DMS 273 (cell line): ENCODE data around the gene SPDYE17.
"Not testable (repeated sequence)": the region's sequence is repeated elsewhere in the genome, so short reads cannot be mapped to it uniquely, and the experiment has no call there.

Source experiments
- DNase-seq: peaks from one replicate; lab custom pipeline; 2025; ENCODE audit not compliant: unreplicated experiment; lab: John Stamatoyannopoulos, UW

SPDYE17 gene

GRCh38 chr7:77032261-77032660 lies at the start of gene SPDYE17:
Gene SPDYE17 (minus strand): TSS chr7:77032361. CDS start chr7:77030570, 1,791 bp downstream.
- not testable (repeated sequence) for DNase-seq

GRCh38 chr7:77080236-77080635 lies 48.1 kb upstream of the SPDYE17 start:
- DNase-seq: not testable (repeated sequence)

- DNase-seq: not testable (repeated sequence)
Measured at GRCh38 chr7:77079624-77080023, 47.5 kb upstream of the SPDYE17 start.

DNA sequence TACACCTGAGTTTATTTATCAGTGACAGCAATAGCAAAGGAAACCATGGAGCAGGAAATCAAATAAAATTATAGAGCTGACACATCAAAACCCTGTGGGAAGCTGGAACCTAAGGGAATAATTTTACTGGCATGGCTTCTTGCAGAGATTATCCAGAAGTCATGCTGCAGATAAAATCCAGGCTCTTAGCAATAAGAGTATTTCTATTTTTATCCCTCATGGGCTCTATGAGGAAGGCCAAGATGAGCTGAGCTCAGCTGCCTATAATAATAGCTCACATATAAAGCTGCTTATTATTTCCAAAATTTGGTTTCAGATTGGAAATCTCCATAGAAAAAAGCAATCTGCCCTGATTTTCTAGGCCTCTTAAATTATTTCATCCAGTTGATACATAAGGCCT lies 47.0 kb upstream of the SPDYE17 start:
- DNase-seq: not testable (repeated sequence)

GRCh38 chr7:77077060-77077459 lies 44.9 kb upstream of the SPDYE17 start:
- not testable (repeated sequence) for DNase-seq

DNA sequence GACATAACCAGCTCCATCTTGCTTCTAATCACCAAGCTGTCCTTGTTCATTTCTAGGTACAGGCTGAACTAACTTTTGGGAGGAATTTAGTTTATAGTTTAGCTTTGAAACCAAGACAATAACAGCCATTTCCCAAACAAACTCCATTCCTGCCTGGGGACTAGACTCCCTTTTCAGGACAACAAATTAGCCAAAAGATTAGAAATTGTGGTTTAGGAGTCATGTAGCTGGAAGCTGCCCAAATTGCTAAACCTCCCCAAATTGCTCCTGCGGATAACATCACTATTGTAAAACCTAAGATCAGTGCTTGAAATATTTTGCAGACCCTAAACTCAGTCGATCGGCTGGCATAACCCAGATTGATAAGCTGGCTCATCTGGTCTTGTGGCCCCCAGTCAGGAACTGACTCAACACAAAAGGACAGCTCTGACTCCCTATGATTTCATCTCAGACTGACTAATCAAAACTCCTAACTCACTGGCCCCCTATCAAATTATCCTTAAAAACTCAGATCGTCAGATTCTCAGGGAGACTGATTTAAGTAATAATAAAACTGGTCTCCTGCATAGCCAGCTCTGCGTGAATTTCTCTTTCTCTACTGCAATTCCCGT lies 42.7 kb upstream of the SPDYE17 start:
- DNase-seq: not testable (repeated sequence)

DNA sequence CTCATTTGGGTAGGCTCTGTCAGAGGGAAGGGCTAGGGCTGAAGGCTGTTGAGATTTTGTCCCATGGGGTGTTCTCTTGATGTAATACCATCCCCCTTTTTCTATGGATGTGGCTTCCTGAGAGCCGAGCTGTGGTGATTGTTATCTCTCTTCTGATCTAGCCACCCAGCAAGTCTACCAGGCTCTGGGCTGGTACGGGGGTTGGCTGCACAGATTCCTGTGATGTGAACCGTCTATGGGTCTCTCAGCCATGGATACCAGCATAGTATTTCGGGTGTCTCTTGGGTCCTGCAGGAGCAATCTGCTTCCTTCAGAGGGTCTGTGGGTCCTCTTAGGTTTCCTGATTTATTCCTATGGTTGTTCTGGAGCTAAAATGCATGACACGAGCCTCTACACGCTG lies 38.9 kb upstream of the SPDYE17 start:
- not testable (repeated sequence) for DNase-seq

DNA sequence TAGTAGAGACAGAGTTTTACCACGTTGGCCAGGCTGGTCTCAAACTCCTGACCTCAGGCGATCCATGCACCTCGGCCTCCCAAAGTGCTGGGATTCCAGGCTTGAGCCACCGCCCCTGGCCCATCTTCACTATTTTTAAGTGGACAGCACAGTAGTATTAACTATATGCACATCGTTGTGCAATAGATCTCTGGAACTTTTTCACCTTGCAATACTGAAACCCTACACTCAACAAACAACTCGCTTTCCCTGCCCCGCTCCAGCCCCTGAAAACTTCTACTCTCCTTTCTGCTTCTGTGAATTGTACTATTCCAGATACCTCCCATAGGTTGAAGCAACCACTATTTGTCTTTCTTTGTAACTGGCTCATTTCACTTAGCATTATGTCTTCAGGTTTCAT lies 33.7 kb upstream of the SPDYE17 start:
- not testable (repeated sequence) for DNase-seq

GRCh38 chr7:77063732-77064131 lies 31.6 kb upstream of the SPDYE17 start:
- not testable (repeated sequence) for DNase-seq

GRCh38 chr7:77062557-77062956 lies 30.4 kb upstream of the SPDYE17 start, which contains the start of gene SPDYE18:
Gene SPDYE18 (minus strand): TSS chr7:77062558. CDS start chr7:77060512, 2,046 bp downstream.
- not testable (repeated sequence) for DNase-seq

DNA sequence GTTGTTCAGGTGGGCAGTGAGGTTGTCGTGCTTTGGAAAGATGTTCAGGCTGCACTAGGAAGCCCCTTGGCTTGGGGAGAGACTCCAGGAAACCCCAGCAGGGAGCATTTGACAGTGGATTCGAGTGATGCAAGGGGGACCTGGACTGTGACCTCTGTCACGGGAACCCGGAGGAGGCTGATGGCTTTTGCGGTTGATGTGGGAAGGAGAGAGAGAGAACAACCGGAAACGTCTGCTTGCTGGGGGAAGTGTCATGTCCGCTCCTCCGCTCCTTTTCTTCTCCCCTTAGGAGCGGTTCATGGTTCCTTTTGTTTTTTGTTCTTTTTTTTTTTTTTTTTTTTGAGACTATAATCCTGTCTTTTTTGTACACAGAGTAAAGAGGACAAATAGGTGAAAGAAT lies 5.8 kb downstream of the SPDYE17 start:
- DNase-seq: not testable (repeated sequence)

GRCh38 chr7:77010074-77010680 lies 22.0 kb downstream of the SPDYE17 start:
- not testable (repeated sequence) for DNase-seq

DNA sequence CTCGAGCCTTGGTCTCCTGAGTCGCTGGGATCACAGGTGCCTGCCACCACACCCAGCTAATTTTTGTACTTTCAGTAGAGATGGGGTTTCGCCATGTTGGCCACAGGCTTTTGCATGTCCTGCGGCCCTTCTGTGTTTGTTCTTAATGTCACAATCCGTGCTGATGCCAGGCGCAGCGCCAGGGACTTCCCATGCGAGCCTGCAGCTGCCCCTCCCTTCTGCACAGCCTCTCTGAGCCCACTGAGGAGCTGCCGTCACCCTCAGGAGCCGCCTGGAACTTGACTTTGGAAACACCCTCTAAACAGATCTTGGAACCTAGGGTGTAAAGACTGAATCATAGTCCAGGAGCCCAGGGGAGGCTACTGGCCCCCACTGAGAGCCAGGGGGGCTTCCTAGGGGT lies 24.2 kb downstream of the SPDYE17 start:
- peak; percentile 26 for DNase-seq

DNA sequence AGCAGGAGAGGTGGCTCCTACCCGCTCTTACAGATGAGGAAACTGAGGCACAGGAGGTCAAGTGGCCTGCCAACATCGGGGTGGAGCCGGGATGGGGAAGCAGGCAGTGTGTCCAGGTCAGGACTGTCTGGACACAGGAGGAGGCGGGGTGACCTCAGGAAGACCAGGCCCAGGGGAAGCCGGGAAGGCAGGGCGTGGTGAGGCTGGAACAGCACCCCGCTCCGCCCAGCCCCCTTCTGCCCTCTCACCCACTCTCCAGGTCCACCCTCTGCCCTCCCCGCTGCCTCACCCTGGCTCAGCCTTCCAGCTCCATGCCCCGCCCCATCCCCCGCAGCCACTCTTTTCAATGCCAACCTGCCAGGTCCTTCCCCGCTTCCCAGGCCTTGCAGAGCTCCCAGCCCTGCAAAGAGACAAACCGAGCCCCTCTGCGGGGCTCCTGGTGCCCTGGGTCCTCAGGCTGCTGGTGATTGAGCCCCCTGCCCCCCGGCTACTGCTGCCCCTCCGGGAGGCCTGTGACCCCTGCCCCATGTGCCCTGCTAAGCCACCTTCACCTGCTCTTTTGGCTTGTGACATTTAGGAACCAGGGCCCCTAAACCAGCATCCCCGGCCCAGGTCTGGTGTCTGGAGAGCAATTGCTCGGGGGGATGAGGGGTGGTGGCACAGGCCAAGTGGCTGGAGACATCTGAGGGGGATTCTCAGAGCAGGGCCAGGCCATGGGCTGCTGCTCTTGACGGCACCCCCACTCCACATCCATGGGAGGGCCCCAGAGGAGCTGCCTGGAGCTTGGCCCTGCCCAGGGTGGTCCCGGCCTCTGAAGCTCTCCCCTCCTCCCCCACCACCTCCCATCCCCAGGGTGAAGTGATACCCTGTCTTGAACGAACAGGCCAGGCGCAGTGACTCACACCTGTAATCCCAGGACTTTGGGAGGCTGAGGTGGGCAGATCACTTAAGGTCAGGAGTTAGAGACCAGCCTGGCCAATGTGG lies 25.7 kb downstream of the SPDYE17 start:
- not testable (repeated sequence) for DNase-seq

- not testable (repeated sequence) for DNase-seq
Measured at GRCh38 chr7:77005461-77006057, 26.6 kb downstream of the SPDYE17 start.

DNA sequence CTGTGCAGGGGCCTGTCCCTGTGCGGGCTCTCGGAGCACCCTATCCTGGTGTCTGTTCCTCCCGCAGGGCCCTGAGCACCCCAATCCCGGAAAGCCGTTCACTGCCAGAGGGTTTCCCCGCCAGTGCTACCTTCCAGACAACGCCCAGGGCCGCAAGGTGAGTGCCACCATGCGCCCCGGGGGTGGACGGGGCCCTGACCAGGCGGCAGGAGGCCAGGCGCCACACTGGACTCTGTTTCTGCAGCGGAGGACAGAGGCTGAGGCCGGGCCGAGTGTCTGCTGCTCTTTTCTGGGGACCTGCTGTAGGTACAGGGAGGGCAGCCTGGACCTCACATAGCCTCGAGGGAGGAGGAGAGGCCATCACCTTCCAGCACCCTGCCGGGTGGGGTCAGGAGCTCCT lies 28.0 kb downstream of the SPDYE17 start:
- DNase-seq: not testable (repeated sequence)

DNA sequence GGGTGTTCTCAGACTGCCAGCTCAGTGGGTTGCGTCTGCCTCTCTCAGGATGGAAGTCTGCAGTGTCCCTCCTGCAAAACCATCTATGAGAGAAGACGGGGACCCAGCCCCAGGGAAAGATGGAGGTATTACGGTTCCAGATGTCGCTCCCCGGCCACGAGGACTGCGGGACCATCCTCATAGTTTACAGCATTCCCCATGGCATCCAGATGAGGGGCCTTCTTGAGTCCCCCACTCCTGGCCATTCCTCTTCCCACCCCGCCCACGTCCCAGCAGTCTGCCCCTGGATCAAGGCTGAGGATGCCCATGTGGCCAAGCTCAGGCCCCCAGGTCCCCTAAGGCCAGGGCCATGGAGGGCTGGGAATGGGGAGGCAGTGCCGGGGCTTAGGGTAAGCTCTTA lies 28.9 kb downstream of the SPDYE17 start:
- not testable (repeated sequence) for DNase-seq

DNA sequence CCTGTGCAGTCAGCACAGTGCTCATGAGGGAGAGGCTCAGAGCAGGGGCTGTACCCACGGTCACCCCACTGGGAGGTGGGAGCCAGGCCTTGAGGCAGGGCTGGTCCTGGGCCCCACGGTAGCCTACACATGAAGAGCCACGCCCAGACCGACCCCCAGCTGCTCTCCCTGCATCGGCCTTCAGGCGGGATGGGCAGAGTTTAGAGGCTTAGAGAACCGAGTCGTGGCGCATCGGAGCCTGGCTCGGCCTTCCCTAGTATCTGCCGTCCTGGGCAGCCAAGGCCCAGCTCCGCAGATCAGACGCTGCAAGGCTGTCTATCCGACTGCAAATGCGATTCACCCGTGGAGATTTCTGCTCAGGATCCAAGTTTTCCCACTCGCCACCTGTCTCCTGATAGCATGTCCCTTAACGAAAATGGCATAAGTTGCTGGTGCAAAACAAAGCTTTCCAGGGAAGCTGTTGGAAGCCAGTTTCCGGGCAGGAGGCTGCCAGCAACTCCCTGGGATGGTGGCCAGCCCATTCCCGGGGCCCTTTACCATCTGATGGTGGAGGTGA lies 29.4 kb downstream of the SPDYE17 start:
- not testable (repeated sequence) for DNase-seq

DNA sequence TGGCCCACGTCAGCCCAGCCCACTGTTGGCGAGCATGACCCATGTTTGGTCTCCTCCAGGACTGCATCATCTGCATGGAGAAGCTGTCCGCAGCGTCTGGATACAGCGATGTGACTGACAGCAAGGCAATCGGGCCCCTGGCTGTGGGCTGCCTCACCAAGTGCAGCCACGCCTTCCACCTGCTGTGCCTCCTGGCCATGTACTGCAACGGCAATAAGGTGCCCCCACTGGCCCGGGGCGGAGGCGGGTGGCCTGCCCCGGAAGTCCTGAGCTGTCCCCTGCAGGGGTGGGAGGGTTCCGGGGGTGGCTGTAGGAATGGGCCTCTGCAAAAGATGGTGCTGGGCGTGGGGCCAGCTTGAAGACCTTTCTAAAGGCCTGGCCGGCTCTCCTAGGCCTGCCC lies 30.1 kb downstream of the SPDYE17 start:
- peak; percentile 52 for DNase-seq

GRCh38 chr7:76999474-77000107 lies 32.6 kb downstream of the SPDYE17 start:
- not testable (repeated sequence) for DNase-seq
